ENCODE measurements around the gene CD44. TPM values are rescaled to one million over a fixed set of nuclear protein-coding genes. Genes with fewer than 3 reads are reported as not detected.
A peak's percentile ranks its signal among the peaks of the same experiment; 100 is the strongest.

The CD44 gene
- polyA plus RNA-seq, 2 of the 4 experiments (the other 2 are of a cell fraction): 309 to 585 TPM

- no peak overlapping the region for H3K4me2 ChIP-seq
- POLR2A ChIA-PET: no interaction called here
- 93% methylated on average over 7 of the region's 7 CpGs for WGBS (ENCODE audit: missing lambda C conversion rate)
- CTCF ChIA-PET: interaction anchor here (0.9 to 2.5 kb wide), 4 partner anchors 12 to 231 kb away, joined by 3 to 8 read pairs (median 4); partner anchors contain the start of gene CD44
- H3K4me3 ChIP-seq: no peak overlapping the region
- H3K27ac ChIP-seq: peak overlapping the region in 1 of 2 experiments; percentile 71; a peak in 3 of 6 replicates
- TF ChIP-seq ELK1 (IDR thresholded peaks at IDR 0.05; ENCODE audit: low read depth, low read length) (no peak), ZC3H11A (IDR thresholded peaks at IDR 0.05) (no peak), MAX (IDR thresholded peaks at IDR 0.05) (no peak), NR3C1 (IDR thresholded peaks at IDR 0.05) (no peak), HOXB13 (CRISPR knock-in tag; IDR thresholded peaks at IDR 0.05; ENCODE audit: low read depth) (no peak)
- H3K4me1 ChIP-seq: peaks cover 82% of the 10 kb centered on the region
- DNase-seq (ENCODE audit: low read depth in 1 of 2, low spot score in 1 of 2) (no peak), FAIRE-seq (no peak), ATAC-seq (no peak)
- H3K9me3 ChIP-seq: no peaks in the 10 kb centered on the region
Measured at GRCh38 chr11:35160246-35160824, 21.4 kb downstream of the CD44 start.

- H3K4me2 ChIP-seq: no peak overlapping the region
- ChIA-PET POLR2A (no interaction called here), CTCF (interaction anchor here (0.9 to 1.7 kb wide), 3 partner anchors 23 to 231 kb away, joined by 3 to 5 read pairs (median 3); partner anchors contain the start of gene CD44)
- H3K9me3 ChIP-seq: no peaks in the 10 kb centered on the region
- 90% methylated on average over 3 of the region's 3 CpGs for WGBS (ENCODE audit: missing lambda C conversion rate)
- ATAC-seq: no peak
- TF ChIP-seq ZSCAN20 (CRISPR knock-in tag; IDR thresholded peaks at IDR 0.05) (no peak), HOXA7 (CRISPR knock-in tag; IDR thresholded peaks at IDR 0.05) (no peak), CHD2 (IDR thresholded peaks at IDR 0.05; ENCODE audit: low read length, partially characterized antibody) (no peak), ESRRA (IDR thresholded peaks at IDR 0.05; ENCODE audit: borderline replicate concordance, low read length) (no peak), NR3C1 (IDR thresholded peaks at IDR 0.05) (no peak), BHLHE40 (IDR thresholded peaks at IDR 0.05; ENCODE audit: low read depth, low read length) (no peak), RARB (CRISPR knock-in tag; IDR thresholded peaks at IDR 0.05) (no peak), CEBPB (IDR thresholded peaks at IDR 0.05) (no peak), REST (IDR thresholded peaks at IDR 0.05) (no peak), GATA3 (IDR thresholded peaks at IDR 0.05; ENCODE audit: borderline replicate concordance) (no peak), SMC3 (IDR thresholded peaks at IDR 0.05) (no peak), POLR2A (IDR thresholded peaks at IDR 0.05; ENCODE audit: low read length) (no peak), EHMT2 (IDR thresholded peaks at IDR 0.05; ENCODE audit: low read depth) (no peak), PBX3 (IDR thresholded peaks at IDR 0.05) (no peak)
- no peak for FAIRE-seq
- H3K4me3 ChIP-seq: no peak overlapping the region
- no peak for DNase-seq (ENCODE audit: low read depth in 1 of 2, low spot score in 1 of 2)
- H3K4me1 ChIP-seq: peaks cover 90% of the 10 kb centered on the region
- peak overlapping the region in 1 of 2 experiments; percentile 87; a peak in 3 of 6 replicates for H3K27ac ChIP-seq
Measured at GRCh38 chr11:35160902-35161597, 22.1 kb downstream of the CD44 start.

All from A549 (cell line).